GM23338 (cell line): ENCODE results near the gene UBALD2.

ENCODE experiments used
- CREB1 ChIP-seq: fragments of 250-450 bp; sonication (Bioruptor Pico); IDR thresholded peaks from 2 replicates; pipeline ENCODE4 v1.5.0; 2020; ENCODE audit warnings: low read depth, mild to moderate bottlenecking, moderate library complexity
- CTCF ChIP-seq, 2 experiments: fragments of 200-600 bp in 1 of 2; sonication (generic) in 1 of 2; conservative IDR thresholded peaks; 2 replicates each; pipeline versions ENCODE4 v1.5.1 to v1.6.1; 2016 to 2017; ENCODE audit warnings: antibody characterized with exemption in 2 of 2, low read depth in 2 of 2, mild to moderate bottlenecking in 2 of 2, moderate library complexity in 1 of 2
- EZH2 ChIP-seq: fragments of 200-600 bp; sonication (generic); IDR thresholded peaks from one replicate; pipeline ENCODE4 v1.8.0; 2017; ENCODE audit warnings: antibody characterized with exemption, mild to moderate bottlenecking, low read depth; ENCODE audit not compliant: unreplicated experiment
- EZH2phosphoT487 ChIP-seq: fragments of 200-600 bp; sonication (generic); IDR thresholded peaks from one replicate; pipeline ENCODE4 v1.8.1; 2018; ENCODE audit warnings: antibody characterized with exemption; ENCODE audit not compliant: unreplicated experiment
- JUNB ChIP-seq: IDR thresholded peaks from one replicate; pipeline ENCODE4 v1.6.1; 2016; ENCODE audit warnings: antibody characterized with exemption; ENCODE audit not compliant: unreplicated experiment
- POLR2AphosphoS5 ChIP-seq: IDR thresholded peaks from 2 replicates; pipeline ENCODE4 v1.6.1; 2016; ENCODE audit warnings: antibody characterized with exemption, low read depth
- REST ChIP-seq: IDR thresholded peaks from one replicate; pipeline ENCODE4 v1.6.1; 2018; ENCODE audit warnings: antibody characterized with exemption; ENCODE audit not compliant: unreplicated experiment
- STAT1 ChIP-seq: IDR thresholded peaks from one replicate; pipeline ENCODE4 v1.6.1; 2016; ENCODE audit warnings: antibody characterized with exemption; ENCODE audit not compliant: unreplicated experiment
- ZNF114 ChIP-seq: fragments of 250-450 bp; sonication (Bioruptor Pico); IDR thresholded peaks from 2 replicates; pipeline ENCODE4 v1.5.0; 2020; ENCODE audit warnings: mild to moderate bottlenecking, moderate library complexity

GRCh38 chr17:76219670-76220383 is 45.3 kb upstream of the UBALD2 start:
- TF ChIP-seq EZH2 (no peak), CTCF (conservative IDR thresholded peaks at IDR 0.05; ENCODE audit: low read depth in 2 of 2) (no peak), EZH2phosphoT487 (no peak), CREB1 (CRISPR knock-in tag) (no peak), REST (no peak), POLR2AphosphoS5 (no peak), JUNB (no peak), STAT1 (no peak), ZNF114 (CRISPR knock-in tag) (no peak)
